GM19397 (cell line): ENCODE measurements around the gene SYTL4.
"Not testable (repeated sequence)": the region's sequence is repeated elsewhere in the genome, so short reads cannot be mapped to it uniquely, and the experiment has no call there.

Experiments used
- ATAC-seq: cut with Tn5 transposase; IDR thresholded peaks from one replicate; pipeline ENCODE4 v1.9.1; 2021; ENCODE audit warnings: mild to moderate bottlenecking, moderate library complexity; ENCODE audit not compliant: unreplicated experiment

Gene SYTL4

DNA sequence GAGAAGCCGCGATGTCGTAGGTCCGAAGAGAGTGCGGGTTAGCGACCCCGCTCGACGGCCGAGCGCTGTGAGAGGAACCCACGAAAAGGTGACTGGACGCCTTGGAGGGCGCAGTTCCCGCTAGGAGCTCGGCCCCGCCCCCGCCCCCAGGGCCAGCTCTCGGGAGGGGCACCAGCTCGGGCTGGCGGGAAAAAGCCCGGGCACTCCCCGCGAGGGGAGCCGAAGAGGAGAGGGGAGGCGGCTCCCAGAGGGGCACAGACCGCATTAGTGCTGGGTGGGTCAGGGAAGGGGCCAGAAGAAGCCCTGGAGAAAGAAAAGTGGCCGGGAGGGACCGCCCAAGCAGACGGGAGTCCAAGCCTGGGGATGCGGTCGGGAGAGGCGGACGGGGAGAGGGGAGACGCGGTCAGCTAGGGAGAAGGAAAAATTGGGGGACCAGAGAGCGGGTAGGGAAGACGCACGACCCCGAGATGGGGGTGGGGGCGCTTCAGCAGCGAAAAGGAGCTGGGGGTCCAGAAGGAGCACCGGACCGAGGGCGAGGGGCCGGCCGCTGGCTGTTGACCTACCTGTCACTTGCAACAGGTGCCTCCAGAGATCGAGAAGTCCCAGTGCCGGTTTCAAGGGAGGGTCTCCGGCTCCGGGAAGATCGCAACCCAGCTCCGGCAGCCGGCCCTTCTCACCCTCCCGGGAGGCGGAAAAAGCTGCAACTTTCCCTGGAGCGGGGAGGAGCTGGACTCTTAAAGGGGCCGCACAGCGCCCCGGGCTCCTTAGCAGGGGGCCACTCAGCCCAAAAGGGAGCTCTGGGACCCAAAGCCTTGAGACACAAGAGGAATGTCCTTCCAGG, at the start of gene SYTL4:
Gene SYTL4 (minus strand): TSS at position 681 of the 841 bp plus-strand sequence. CDS start 30,084 bp downstream, outside the sequence.
- no peak for ATAC-seq

DNA sequence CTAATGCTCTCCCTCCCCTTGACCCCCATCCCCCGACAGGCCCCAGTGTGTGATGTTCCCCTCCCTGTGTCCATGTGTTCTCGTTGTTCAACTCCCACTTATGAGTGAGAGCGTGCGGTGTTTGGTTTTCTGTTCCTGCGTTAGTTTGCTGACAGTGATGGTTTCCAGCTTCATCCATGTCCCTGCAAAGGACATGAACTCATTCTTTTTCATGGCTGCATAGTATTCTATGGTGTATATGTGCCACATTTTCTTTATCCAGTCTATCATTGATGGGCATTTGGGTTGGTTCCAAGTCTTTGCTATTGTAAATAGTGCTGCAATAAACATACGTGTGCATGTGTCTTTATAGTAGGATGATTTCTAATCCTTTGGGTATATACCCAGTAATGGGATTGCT, 37.5 kb upstream of the SYTL4 start:
- ATAC-seq: not testable (repeated sequence)

DNA sequence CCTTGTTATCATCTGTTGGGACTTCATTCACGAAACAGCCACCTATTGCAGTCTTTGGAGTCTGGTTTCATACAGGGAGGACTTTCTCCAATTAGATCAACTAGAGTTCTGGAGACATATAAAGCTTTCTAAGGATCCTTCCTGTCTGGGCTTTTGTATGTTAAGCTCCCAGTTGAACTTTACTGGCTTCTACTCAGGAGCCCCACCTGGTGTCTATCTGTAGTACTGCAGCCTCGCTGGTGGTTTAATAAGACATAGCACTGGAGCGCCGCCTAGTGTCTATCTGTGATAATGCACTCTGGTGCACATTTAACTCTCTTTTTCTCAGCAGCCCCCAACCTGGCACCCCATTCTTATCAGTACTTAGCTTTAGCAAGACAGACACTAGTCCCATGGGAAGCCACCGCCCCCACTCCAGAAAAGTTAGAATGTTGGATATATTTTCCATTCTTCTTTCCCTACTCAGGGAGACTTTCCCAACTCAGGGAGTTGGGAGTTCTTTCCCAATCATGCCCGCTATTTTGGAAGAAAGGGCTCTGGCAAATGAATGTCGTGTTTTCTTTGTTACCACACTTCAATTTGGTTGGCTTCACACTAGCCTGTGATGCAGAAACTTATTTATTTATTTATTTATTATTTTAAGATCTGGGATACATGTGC, 36.9 kb upstream of the SYTL4 start:
- no peak for ATAC-seq

DNA sequence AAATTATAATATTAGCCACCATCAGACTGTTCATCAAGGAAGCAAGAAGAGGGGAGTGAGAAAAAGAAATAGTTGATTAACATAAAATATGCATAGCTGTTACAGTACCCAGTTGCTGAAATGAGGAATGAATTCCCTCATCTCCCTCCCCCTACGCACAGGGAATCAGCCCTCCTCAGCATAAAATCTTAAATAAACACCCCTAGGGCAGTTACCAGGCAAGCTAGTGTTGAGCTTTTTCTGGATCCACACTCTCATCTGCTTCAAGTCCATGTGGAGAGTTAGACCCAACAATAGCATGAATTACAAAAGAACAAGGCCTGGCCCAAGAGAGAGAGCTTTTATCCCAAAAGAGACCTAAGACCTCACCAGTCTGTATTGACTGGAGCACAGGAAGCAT, 19.0 kb upstream of the SYTL4 start:
- no peak for ATAC-seq

DNA sequence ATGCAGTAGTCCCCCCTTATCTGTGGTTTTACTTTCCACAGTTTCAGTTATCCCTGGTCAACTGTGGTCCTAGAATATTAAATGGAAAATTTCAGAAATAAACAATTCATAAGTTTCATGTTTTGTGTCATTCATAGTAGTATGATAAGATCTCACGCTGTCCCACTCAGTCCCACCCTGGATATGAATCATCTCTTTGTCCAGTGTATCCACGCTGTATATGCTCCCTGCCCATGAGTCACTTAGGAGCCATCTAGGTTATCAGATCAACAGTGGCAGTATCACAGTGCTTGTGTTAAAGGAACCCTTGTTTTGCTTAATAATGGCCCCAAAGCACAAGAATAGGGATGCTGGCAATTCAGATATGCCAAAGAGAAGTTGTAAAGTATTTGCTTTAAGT, 16.2 kb upstream of the SYTL4 start:
- no peak for ATAC-seq

DNA sequence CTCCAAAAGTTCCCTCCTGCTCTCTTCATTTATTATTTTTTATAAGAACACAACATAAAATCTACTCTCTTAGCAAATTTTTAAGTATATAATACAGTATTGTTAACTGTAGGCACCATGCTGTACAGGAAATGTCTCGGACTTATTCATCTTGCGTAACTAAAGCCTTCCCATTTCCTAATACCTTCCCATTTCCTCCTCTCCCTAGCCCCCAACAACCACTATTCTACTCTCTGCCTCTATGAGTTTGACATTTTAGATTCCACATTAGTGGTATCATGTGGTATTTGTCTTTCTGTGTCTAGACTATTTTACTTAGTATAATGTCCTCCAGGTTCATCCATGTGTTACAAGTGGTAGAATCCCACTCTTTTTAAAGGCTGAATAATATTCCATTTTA, 15.8 kb upstream of the SYTL4 start:
- ATAC-seq: no peak

DNA sequence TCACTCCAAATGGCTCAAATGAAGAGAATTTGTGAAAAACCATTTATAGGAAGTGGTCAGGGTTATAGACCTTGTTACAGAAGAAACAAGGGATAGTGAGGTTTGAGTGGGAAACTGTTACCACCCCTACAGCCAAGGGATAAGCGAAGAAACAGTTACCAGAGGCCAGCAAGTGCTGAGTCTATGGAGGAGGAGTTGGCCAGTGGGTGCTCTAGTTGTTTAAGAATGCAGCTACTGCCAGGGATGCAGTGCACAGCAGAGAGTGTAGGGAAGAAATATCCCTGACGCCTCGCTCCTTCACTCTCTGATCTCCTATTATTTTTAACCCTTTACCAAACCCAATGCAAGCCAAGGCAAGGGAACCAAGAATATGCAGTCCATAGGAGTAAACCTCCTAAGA, 15.2 kb upstream of the SYTL4 start:
- no peak for ATAC-seq

DNA sequence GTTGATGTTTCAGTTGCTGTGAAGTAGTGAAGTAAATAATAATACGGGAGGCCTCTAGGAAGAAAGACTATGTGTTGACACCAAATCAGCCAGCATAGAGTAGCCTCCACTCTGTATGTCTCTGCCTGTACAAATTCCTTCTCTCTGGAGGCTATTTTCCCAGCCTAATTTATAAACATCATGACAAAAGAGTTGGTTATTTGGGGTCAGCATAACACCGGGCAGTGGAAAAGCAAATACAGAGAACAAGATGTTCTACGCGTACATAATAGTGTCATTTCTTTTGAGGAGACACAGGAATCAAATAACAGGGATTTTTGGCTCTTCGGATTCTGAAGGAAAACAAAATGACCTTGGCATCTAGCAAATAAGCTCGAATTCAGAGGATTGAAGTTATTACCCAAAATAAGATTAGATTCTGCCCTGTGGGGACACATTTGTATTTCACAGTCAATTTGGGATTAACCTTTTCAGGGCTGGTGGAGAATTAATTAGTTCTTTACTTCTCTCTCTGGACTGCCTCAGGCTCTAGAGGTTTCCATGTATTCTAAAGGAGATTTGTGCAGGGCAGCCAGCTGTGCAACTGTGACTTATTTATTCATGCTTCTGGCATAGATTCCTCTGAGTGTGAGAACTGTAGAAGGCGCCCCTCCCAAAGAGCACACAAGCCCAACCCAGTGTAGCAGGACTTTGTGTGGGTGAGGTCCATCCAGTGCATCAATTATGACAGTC, 14.1 kb upstream of the SYTL4 start:
- no peak for ATAC-seq

DNA sequence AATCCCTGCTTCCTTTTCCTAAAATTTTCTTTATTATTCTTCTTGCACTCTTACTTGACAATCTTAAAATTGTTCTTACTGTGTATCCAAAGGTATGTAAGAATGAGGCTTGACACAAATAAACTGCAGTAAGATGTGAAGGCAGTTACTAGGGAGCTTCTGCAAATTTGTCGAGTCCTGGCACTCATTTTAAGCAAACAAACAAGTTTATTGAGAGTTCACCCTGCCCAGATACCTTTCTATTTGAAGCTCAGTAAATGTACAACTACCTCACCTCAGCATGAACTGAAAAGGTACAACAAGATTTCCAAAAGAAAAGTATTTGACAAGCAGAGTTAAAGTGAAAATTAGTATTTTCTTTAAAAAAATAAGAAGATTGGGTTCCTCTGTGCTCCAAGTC, 13.3 kb upstream of the SYTL4 start:
- no peak for ATAC-seq

DNA sequence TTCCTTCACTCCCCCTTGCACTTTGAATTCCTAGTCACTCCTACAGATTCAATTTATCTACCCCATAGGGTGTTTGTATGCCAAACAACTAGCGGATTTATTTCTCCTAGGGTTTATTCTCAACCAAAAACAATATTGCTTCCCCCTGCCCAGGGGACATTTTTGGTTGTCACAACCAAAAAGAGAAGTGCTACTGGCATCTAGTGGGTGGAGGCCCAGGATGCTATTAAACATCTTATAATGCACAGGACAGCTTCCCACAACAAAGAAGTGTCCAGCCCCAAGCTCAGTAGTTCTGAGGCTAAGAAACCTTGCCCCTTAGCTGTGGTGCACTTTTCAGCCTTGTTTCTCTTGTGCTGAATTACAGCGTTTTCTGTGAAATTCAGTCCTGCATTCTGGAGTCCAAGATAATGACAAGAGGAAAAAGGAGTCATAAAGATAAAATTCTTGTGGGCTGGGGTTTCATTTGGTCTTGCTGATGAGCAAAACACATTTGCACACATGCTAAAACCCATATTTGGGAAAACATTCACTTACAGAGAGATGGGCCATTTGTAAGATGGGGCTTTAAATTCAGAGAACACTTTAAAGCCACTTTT, 11.2 kb upstream of the SYTL4 start:
- no peak for ATAC-seq

DNA sequence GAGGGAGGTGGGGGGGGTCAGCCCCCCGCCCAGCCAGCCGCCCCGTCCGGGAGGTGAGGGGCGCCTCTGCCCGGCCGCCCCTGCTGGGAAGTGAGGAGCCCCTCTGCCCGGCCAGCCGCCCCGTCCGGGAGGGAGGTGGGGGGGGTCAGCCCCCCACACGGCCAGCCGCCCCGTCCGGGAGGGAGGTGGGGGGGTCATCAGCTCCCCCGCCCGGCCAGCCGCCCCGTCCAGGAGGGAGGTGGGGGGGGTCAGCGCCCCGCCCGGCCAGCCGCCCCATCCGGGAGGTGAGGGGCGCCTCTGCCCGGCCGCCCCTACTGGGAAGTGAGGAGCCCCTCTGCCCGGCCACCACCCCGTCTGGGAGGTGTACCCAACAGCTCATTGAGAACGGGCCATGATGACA, 7.9 kb downstream of the SYTL4 start:
- not testable (repeated sequence) for ATAC-seq

DNA sequence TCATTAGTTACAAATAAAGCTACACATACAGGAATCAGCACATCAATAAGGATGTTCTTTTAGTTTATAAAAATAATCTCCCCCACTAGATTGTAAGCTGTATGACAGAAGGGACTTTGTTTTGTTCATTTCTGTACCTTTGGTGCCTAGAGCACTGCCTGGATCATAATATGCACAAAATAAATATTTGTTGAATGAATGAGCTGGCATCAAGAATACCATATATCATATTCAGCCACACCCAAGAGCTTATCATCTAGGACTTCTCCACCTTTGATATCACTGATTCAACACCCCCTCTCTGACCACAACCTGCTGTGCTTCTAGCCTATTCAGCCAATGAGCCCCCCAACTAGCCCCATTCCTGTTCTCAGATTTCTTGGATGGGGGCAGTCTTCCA, 10.6 kb downstream of the SYTL4 start:
- ATAC-seq: no peak

DNA sequence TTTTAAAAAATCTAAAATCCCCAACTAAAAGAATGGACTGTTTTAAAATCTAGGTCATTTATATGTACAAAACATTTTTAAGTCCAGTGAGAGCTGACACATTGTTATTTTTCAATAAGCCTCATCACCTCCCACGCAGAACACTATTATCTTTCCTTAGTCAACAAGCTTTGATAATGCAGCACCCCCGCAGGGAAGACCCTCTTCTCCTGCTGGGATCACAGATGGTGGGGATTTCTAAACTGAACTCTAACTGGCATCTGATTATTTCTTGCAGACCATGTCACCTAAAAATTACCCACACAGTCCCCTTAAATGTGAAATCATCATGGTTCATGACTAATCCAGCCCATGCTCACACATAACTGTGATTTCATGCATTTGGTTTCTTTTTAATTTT, 11.6 kb downstream of the SYTL4 start:
- no peak for ATAC-seq

DNA sequence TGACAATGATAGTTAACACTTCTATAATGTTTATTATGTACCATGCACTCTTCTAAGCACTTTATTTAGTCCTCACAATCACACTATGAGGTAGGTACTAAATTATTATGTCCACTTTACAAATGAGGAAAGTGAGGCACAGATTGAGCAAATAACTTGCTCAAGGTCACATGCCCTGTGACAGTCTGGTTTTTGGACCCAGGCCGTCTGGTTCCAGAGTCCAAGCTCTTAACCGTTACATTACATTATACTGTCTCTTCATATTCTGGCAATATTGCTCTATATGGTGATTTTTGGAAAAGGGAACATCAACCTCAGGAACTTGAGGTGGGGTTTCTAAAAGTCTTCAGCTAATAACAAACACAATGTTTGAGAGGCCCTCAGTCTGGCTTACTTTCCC, 12.8 kb downstream of the SYTL4 start:
- ATAC-seq: no peak

DNA sequence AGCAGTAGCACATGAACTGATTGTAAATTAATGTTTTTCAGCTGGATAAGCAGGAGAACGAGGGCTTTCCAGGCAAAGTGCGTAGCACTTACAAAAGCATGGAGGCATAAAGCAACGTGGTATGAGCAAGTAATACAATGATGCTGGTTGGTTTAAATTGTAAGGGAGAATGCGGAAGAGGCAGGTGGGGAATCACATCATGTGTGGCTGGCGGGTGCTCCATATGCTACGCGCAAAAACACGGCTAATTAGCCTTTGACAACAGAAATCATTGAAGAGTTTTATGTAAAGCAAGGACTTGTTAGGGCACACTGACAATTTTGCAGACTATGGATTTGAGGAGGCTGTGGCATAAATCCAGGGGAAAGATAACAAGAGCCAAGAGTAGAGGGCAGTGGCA, 14.6 kb downstream of the SYTL4 start:
- ATAC-seq: no peak

DNA sequence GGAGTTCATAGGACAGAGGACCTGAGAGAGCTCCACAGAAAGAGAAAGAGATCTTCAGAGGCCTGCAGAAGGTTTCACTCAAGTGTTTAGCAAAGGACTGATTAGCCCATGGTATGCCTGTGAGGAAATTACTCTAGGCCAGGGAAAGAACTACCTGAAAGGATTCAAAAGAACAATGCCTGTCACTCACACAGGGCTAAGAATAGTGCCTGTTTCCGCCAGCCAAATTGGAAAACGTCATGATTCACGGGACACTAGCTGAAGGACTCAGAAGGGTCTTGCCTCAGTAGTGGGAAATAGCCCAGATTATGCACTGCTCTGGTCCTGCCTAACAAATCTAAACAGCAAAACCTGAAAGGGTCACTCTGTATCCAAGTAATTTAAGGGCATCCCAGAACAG, 21.1 kb downstream of the SYTL4 start:
- ATAC-seq: no peak

DNA sequence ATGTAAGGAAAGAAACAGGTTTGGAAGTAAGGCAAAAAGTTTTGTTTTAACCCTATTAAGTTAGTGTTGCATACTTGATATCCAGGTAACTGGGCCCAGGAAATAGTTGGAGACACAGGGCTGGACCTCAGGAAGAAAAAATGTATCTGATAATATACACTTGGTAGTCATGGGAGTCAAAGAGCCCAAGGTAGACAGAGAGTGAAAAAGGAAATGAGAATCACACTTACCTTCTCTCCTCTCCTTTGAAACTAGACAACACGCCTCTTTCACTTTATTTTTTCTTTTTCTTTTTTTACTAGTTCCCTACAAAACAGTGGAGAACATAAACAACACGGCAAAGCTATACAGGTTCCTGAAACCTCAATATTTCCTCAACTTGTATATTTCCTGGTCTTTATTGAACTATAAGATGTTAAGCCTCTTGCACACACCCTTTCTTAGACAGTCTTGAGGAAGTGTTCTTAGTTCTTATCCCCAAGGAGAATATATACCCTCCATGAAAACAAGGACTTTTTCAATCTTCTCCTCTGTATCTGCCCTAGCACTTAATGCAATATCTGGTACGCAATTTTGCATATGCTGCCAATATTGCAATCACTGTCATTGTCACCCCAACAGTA, 27.2 kb downstream of the SYTL4 start:
- ATAC-seq: no peak

DNA sequence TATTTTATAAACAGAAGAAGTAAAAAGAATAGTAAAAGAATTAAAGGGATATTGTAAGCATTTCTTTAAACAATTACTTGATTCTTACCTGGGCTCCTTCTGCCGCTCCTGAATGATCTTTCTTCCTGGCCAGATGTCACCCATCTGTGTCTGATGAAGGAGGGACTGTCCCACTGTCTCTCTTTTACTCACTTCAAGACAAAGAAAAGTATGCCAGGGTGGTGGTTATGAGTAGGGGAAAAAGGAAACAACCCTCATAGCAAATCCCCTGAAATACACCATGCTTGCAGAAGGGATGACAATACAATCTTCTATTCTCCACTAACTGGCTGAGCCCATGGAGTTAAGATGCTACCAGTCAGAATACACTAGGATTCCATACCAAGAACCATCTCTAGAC, 31.1 kb downstream of the SYTL4 start:
- ATAC-seq: no peak

DNA sequence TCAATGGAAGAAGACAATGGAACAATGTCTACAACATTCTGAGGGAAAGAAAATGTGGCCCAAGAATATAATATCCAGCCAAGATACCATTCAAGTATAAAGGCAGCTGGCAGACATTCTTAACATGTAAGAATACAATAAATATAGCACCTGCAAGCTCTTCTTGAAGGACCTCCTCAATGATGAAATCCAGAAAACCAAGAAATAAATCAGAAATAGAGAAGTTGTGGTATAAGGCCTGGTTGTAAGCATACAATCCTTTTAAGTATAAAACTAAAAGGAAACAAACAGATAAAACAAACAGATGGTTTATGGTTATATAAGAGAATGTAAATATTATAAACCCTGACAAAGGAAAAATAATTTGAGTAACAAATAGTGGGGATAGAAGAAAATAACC, 33.4 kb downstream of the SYTL4 start:
- no peak for ATAC-seq

DNA sequence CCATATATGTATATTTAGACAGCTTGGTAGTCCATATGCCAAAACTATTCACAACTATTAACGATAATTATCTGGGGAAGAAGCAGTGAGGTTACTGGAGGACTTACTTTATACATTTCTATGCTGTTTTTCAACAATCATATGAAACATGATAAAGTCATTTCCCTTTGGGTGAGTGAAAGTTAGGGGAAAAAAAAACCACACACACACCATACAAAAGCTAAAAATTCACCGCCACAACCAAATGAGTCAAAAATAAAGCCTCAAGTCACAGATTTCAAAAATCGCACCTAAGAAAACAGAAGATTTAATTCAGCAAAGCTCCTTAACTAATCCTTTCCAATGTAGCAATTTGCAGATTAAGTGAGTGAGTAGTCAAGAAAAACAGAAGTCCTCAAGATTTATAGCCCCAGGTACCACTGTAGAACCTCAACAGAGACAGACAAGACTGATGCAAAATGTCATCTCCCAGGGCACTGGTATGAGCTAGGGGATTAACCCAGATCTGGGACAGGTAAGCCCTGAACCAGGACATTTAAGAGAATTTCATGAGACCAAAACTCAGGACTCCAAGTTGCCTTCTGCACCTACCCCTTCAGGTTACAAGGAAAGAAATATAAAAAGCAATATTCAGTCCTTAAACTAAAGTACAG, 35.1 kb downstream of the SYTL4 start:
- ATAC-seq: no peak
